ENCODE results near the gene NCAPG2.

GRCh38 chr7:158588085-158588877 lies 116.3 kb downstream of the NCAPG2 start:
- TF ChIP-seq EZH2phosphoT487 (IDR thresholded peaks at IDR 0.05; ENCODE audit: borderline replicate concordance, low read depth) (no peak), TAF1 (IDR thresholded peaks at IDR 0.05; ENCODE audit: borderline replicate concordance, low read depth, low read length) (no peak), POLR2AphosphoS5 (IDR thresholded peaks at IDR 0.05; ENCODE audit: low read depth, low read length) (no peak)
- TF ChIP-seq, protein P1, sequence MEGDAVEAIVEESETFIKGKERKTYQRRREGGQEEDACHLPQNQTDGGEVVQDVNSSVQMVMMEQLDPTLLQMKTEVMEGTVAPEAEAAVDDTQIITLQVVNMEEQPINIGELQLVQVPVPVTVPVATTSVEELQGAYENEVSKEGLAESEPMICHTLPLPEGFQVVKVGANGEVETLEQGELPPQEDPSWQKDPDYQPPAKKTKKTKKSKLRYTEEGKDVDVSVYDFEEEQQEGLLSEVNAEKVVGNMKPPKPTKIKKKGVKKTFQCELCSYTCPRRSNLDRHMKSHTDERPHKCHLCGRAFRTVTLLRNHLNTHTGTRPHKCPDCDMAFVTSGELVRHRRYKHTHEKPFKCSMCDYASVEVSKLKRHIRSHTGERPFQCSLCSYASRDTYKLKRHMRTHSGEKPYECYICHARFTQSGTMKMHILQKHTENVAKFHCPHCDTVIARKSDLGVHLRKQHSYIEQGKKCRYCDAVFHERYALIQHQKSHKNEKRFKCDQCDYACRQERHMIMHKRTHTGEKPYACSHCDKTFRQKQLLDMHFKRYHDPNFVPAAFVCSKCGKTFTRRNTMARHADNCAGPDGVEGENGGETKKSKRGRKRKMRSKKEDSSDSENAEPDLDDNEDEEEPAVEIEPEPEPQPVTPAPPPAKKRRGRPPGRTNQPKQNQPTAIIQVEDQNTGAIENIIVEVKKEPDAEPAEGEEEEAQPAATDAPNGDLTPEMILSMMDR (IDR thresholded peaks at IDR 0.05): no peak
- TF ChIP-seq, protein P2, sequence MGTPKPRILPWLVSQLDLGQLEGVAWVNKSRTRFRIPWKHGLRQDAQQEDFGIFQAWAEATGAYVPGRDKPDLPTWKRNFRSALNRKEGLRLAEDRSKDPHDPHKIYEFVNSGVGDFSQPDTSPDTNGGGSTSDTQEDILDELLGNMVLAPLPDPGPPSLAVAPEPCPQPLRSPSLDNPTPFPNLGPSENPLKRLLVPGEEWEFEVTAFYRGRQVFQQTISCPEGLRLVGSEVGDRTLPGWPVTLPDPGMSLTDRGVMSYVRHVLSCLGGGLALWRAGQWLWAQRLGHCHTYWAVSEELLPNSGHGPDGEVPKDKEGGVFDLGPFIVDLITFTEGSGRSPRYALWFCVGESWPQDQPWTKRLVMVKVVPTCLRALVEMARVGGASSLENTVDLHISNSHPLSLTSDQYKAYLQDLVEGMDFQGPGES (IDR thresholded peaks at IDR 0.05; ENCODE audit: low read depth, low read length): no peak

Data from SK-N-SH (cell line).